Raji (cell line): ENCODE data around the gene PEPD.

Experiments
- POLR2A ChIP-seq: IDR thresholded peaks from 2 replicates; pipeline ENCODE4 v1.6.1; 2011; ENCODE audit warnings: low read depth, low read length, control low read depth; ENCODE audit not compliant: insufficient read depth

Gene PEPD

GRCh38 chr19:33521480-33522370, at the start of gene PEPD:
TSS of gene PEPD (minus strand) at chr19:33521791. CDS start at chr19:33521760, 31 bp downstream.
- peak; percentile 73 for TF ChIP-seq POLR2A

GRCh38 chr19:33569821-33570220, 48.2 kb upstream of the PEPD start:
- no peak for TF ChIP-seq POLR2A

GRCh38 chr19:33568706-33569105, 47.1 kb upstream of the PEPD start:
- TF ChIP-seq POLR2A, result no peak

- TF ChIP-seq POLR2A, result no peak
Observed at GRCh38 chr19:33564836-33565338, 43.3 kb upstream of the PEPD start.

- no peak for TF ChIP-seq POLR2A
Observed at GRCh38 chr19:33562636-33563035, 41.0 kb upstream of the PEPD start.

- no peak for TF ChIP-seq POLR2A
Observed at GRCh38 chr19:33561261-33561660, 39.7 kb upstream of the PEPD start.

GRCh38 chr19:33559996-33560395, 38.4 kb upstream of the PEPD start:
- TF ChIP-seq POLR2A, result no peak

GRCh38 chr19:33558856-33559255, 37.3 kb upstream of the PEPD start:
- TF ChIP-seq POLR2A, result no peak

- TF ChIP-seq POLR2A, result no peak
Observed at GRCh38 chr19:33558151-33558550, 36.6 kb upstream of the PEPD start.

GRCh38 chr19:33557720-33558119, 36.1 kb upstream of the PEPD start:
- no peak for TF ChIP-seq POLR2A

- no peak for TF ChIP-seq POLR2A
Observed at GRCh38 chr19:33557196-33557595, 35.6 kb upstream of the PEPD start.

GRCh38 chr19:33556261-33556660, 34.7 kb upstream of the PEPD start:
- TF ChIP-seq POLR2A, result no peak

- no peak for TF ChIP-seq POLR2A
Observed at GRCh38 chr19:33554821-33555220, 33.2 kb upstream of the PEPD start.

GRCh38 chr19:33554391-33554790, 32.8 kb upstream of the PEPD start:
- no peak for TF ChIP-seq POLR2A

GRCh38 chr19:33553530-33554310, 32.1 kb upstream of the PEPD start:
- no peak for TF ChIP-seq POLR2A

- no peak for TF ChIP-seq POLR2A
Observed at GRCh38 chr19:33552928-33553279, 31.3 kb upstream of the PEPD start.
